ENCODE measurements around the gene SLC8A1.

DNA sequence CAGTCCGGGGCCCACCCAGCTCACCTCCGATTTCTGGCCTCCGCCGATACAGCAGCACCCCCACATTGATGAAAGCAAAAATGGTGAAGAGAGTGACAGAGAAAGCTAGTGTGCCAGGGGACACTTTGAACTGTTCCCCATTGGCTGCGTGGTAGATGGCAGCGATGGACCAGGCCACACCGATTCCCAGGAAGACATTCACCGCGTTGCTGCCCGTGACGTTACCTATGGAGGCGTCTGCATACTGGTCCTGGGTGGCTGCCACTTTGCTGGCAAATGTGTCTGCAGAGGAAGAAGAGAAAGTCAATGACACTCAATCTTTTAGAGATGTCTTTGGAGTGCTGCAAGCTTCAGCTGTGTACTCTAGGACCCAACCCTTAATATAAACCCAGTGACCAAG lies 336.5 kb downstream of the SLC8A1 start:
- TF ChIP-seq, protein P1, sequence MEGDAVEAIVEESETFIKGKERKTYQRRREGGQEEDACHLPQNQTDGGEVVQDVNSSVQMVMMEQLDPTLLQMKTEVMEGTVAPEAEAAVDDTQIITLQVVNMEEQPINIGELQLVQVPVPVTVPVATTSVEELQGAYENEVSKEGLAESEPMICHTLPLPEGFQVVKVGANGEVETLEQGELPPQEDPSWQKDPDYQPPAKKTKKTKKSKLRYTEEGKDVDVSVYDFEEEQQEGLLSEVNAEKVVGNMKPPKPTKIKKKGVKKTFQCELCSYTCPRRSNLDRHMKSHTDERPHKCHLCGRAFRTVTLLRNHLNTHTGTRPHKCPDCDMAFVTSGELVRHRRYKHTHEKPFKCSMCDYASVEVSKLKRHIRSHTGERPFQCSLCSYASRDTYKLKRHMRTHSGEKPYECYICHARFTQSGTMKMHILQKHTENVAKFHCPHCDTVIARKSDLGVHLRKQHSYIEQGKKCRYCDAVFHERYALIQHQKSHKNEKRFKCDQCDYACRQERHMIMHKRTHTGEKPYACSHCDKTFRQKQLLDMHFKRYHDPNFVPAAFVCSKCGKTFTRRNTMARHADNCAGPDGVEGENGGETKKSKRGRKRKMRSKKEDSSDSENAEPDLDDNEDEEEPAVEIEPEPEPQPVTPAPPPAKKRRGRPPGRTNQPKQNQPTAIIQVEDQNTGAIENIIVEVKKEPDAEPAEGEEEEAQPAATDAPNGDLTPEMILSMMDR (conservative IDR thresholded peaks at IDR 0.05 in 1 of 2, IDR thresholded peaks at IDR 0.05 in 1 of 2; ENCODE audit: low read depth in 1 of 2, low read length in 2 of 2) = no peak
- no peak for TF ChIP-seq EZH2 (IDR thresholded peaks at IDR 0.05; ENCODE audit: low read length, missing control alignments)
